ENCODE results near the gene SMCO2.

GRCh38 chr12:27477049-27477448 is 30.5 kb downstream of the SMCO2 start:
- TF ChIP-seq CTCF (IDR thresholded peaks at IDR 0.05) (no peak), POLR2A (IDR thresholded peaks at IDR 0.05) (no peak), POLR2AphosphoS5 (IDR thresholded peaks at IDR 0.05) (no peak), EP300 (IDR thresholded peaks at IDR 0.05) (no peak)
